Measurements from ENCODE around the gene CD300LD.

DNA sequence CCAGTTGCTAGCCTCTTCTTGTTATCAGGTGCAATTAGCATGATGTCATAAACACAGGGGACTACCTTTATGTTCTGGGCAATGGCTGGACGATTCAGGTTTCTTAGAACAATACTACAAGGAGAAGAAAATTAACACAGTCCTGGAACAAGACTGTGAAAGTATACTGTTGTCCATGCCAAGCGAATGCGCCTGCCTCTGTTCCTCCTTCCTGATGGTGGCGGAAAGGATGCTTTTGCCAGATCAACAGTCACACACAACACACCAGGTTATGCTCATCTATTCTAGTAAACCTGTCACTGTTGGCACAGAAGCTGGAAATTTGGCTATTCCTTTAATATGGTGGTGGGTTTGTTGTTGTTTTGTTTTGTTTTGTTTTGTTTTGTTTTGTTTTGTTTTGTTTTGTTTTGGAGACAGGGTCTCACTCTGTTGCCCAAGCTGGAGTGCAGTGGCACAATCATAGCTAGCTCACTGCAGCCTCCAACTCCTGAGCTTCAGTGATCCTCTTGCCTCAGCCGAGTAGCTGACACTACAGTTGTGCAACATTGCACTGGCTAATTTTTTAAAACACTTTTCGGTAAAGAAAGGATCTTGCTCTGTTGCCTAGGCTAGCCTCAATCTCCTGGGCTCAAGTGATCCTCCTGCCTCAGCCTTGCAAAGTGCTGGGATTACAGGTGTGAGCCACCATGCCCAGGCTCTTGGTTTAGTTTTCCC lies 3.1 kb upstream of the CD300LD start:
- TF ChIP-seq CTCF (IDR thresholded peaks at IDR 0.05) (no peak), POLR2A (IDR thresholded peaks at IDR 0.05) (no peak)
